Mesenchymal stem cell (in vitro differentiated cells and primary cell): Measurements from ENCODE around the gene PDK2.

Source experiments
- DNase-seq: peaks from one replicate; pipeline ENCODE4 v3.0.0-alpha.2; 2013
- H2AFZ ChIP-seq: one replicate; pipeline ENCODE4 v1.6.1; 2013; ENCODE audit warnings: low read depth, mild to moderate bottlenecking, control low read depth, inconsistent platforms, low read length, moderate library complexity
- H2AK5ac ChIP-seq: 2 replicates; pipeline ENCODE4 v1.6.1; 2013; ENCODE audit warnings: low read length, moderate library complexity, mild to moderate bottlenecking, inconsistent platforms; ENCODE audit not compliant: severe bottlenecking
- H2BK120ac ChIP-seq: one replicate; pipeline ENCODE4 v1.6.1; 2013; ENCODE audit warnings: low read depth, mild to moderate bottlenecking, inconsistent platforms, low read length, moderate library complexity
- H2BK12ac ChIP-seq, 2 experiments: one replicate each; pipeline ENCODE4 v1.6.1; 2013; ENCODE audit warnings: inconsistent platforms in 2 of 2, low read length in 2 of 2, mild to moderate bottlenecking in 2 of 2, moderate library complexity in 2 of 2, control low read depth in 1 of 2
- H2BK15ac ChIP-seq: one replicate; pipeline ENCODE4 v1.6.1; 2013; ENCODE audit warnings: mild to moderate bottlenecking, low read depth, inconsistent platforms; ENCODE audit not compliant: poor library complexity, severe bottlenecking
- H2BK5ac ChIP-seq: 2 replicates; pipeline ENCODE4 v1.6.1; 2013; ENCODE audit warnings: low read depth, mild to moderate bottlenecking, low read length, control low read depth, inconsistent platforms; ENCODE audit not compliant: poor library complexity, severe bottlenecking
- H3K14ac ChIP-seq, 2 experiments: one replicate each; pipeline ENCODE4 v1.6.1; 2013; ENCODE audit warnings: inconsistent platforms in 2 of 2, low read length in 2 of 2, control low read depth in 1 of 2, mild to moderate bottlenecking in 1 of 2, moderate library complexity in 1 of 2
- H3K18ac ChIP-seq, 2 experiments: one replicate each; pipeline ENCODE4 v1.6.1; 2013; ENCODE audit warnings: inconsistent platforms in 2 of 2, low read length in 2 of 2, control low read depth in 1 of 2, low read depth in 1 of 2, mild to moderate bottlenecking in 1 of 2
- H3K23ac ChIP-seq, 2 experiments: one replicate each; pipeline ENCODE4 v1.6.1; 2013; ENCODE audit warnings: inconsistent platforms in 2 of 2, low read length in 2 of 2, mild to moderate bottlenecking in 2 of 2, moderate library complexity in 2 of 2, control low read depth in 1 of 2
- H3K27ac ChIP-seq: 2 replicates; pipeline ENCODE4 v1.5.1; 2013; ENCODE audit warnings: mild to moderate bottlenecking, moderate library complexity, low read length, control low read depth, inconsistent platforms; ENCODE audit not compliant: poor library complexity, severe bottlenecking
- H3K27me3 ChIP-seq, 2 experiments: 2 replicates each; pipeline versions ENCODE4 v1.6.1 to v1.7.0; 2013; ENCODE audit warnings: low read length in 2 of 2, mild to moderate bottlenecking in 2 of 2, moderate library complexity in 2 of 2, control low read depth in 1 of 2, inconsistent platforms in 1 of 2; ENCODE audit not compliant: control insufficient read depth in 1 of 2, insufficient read depth in 1 of 2
- H3K36me3 ChIP-seq, 2 experiments: 2 replicates each; pipeline versions ENCODE4 v1.6.1 to v1.7.0; 2013; ENCODE audit warnings: low read length in 2 of 2, control low read depth in 1 of 2, inconsistent platforms in 1 of 2, low read depth in 1 of 2, mild to moderate bottlenecking in 1 of 2; ENCODE audit not compliant: insufficient read depth in 2 of 2, control insufficient read depth in 1 of 2
- H3K4ac ChIP-seq, 2 experiments: one replicate each; pipeline ENCODE4 v1.6.1; 2013; ENCODE audit warnings: inconsistent platforms in 2 of 2, low read length in 2 of 2, mild to moderate bottlenecking in 2 of 2, moderate library complexity in 2 of 2, control low read depth in 1 of 2, low read depth in 1 of 2
- H3K4me1 ChIP-seq: 2 replicates; pipeline ENCODE4 v1.6.1; 2013; ENCODE audit warnings: low read depth, low read length, control low read depth; ENCODE audit not compliant: control insufficient read depth, insufficient read depth
- H3K4me2 ChIP-seq: 2 replicates; pipeline ENCODE4 v1.6.1; 2013; ENCODE audit warnings: low read length, mild to moderate bottlenecking, inconsistent platforms; ENCODE audit not compliant: poor library complexity, severe bottlenecking
- H3K4me3 ChIP-seq, 2 experiments: 2 replicates each; pipeline versions ENCODE4 v1.5.1 to v1.7.0; 2013; ENCODE audit warnings: low read length in 2 of 2, mild to moderate bottlenecking in 2 of 2, control low read depth in 1 of 2, low read depth in 1 of 2; ENCODE audit not compliant: insufficient read depth in 1 of 2
- H3K79me1 ChIP-seq: replicated peaks from 2 replicates; pipeline ENCODE4 v1.6.1; 2013; ENCODE audit warnings: mild to moderate bottlenecking, control low read depth, low read length, inconsistent platforms; ENCODE audit not compliant: poor library complexity, severe bottlenecking
- H3K9ac ChIP-seq: 2 replicates; pipeline ENCODE4 v1.7.0; 2013; ENCODE audit warnings: mild to moderate bottlenecking, low read length, moderate library complexity
- H3K9me3 ChIP-seq: 2 replicates; pipeline ENCODE4 v1.7.0; 2013; ENCODE audit warnings: mild to moderate bottlenecking, low read length; ENCODE audit not compliant: control insufficient read depth
- H4K8ac ChIP-seq: one replicate; pipeline ENCODE4 v1.6.1; 2013; ENCODE audit warnings: inconsistent platforms, mild to moderate bottlenecking, low read length, moderate library complexity
- H4K91ac ChIP-seq: one replicate; pipeline ENCODE4 v1.6.1; 2013; ENCODE audit warnings: mild to moderate bottlenecking, low read length, inconsistent platforms
- WGBS: methylation state at CpG from one replicate; pipeline ENCODE4 v1.1.7; 2013; ENCODE audit warnings: mixed read lengths; 5-methylcytosine and 5-hydroxymethylcytosine counted together

PDK2 gene

GRCh38 chr17:50117202-50118051, 22.3 kb downstream of the PDK2 start:
- Histone ChIP-seq H3K9me3 (no peaks in the 10 kb centered on the region), H3K4me3 (peak overlapping the region; percentile 16 to 31)
- 10% methylated on average over 48 of the region's 64 CpGs for WGBS

DNA sequence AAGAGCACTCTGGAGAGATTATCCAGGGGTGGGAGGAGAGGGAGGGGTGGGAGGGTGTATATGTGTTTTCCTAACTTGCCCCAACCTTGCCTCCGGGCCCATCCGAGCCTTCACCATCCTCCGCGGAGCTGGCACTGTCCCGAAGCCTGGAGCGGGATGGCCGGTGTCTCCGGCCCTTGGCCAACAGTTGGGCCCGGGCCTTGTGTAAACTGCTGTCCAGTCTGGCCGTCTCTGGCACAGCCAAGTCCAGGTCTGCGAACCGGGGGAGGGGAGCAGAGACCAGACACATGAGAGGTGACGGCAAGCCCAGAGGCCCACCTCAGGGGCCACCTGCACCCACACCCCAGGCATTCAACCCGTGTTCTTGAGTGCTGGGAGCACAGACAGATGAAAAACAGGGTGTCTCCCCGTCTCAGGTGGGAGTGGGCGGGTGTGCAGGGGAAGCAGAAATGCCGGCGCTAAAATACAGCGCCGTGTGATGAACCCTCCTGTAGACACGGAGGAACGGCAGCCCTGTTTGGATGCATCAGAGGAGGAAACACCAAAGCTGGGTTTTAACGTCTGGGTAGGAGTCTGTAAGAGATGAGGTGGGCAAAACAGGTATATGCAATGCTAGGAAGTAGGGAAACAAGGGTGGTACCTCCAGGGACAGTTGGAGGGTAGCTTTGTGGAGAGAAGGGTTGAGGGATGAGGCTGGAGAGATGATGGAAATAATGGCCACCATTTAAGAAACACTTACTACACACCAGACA, 23.1 kb downstream of the PDK2 start:
- DNase-seq: no peak
- H3K36me3 ChIP-seq: peaks cover 0 to 67% of the 10 kb centered on the region in 2 experiments
- no peak overlapping the region for H3K23ac ChIP-seq
- H2BK12ac ChIP-seq: no peak overlapping the region
- H2BK120ac ChIP-seq: no peak overlapping the region
- peak overlapping the region; percentile 21 for H4K8ac ChIP-seq
- 94% methylated on average over 22 of the region's 23 CpGs for WGBS
- H3K9ac ChIP-seq: no peak overlapping the region
- H3K79me1 ChIP-seq: peaks cover 18% of the 10 kb centered on the region
- peaks cover 38% of the 10 kb centered on the region for H3K4me1 ChIP-seq
- H3K4me2 ChIP-seq: no peak overlapping the region
- no peak overlapping the region for H3K14ac ChIP-seq
- H3K4me3 ChIP-seq: no peak overlapping the region
- no peak overlapping the region for H2BK15ac ChIP-seq
- no peak overlapping the region for H3K18ac ChIP-seq
- no peak overlapping the region for H2AFZ ChIP-seq
- H2AK5ac ChIP-seq: no peak overlapping the region
- H4K91ac ChIP-seq: no peak overlapping the region
- H3K27ac ChIP-seq: no peak overlapping the region
- H3K27me3 ChIP-seq: peaks cover 0 to 36% of the 10 kb centered on the region in 2 experiments
- no peaks in the 10 kb centered on the region for H3K9me3 ChIP-seq
- H3K4ac ChIP-seq: no peak overlapping the region
- no peak overlapping the region for H2BK5ac ChIP-seq

More at GRCh38 chr17:50117202-50118051, 22.3 kb downstream of the PDK2 start:
- H3K23ac ChIP-seq: no peak overlapping the region
- H3K9ac ChIP-seq: peak overlapping the region; percentile 46
- H3K14ac ChIP-seq: no peak overlapping the region
- H2BK12ac ChIP-seq: no peak overlapping the region
- H2BK5ac ChIP-seq: no peak overlapping the region
- H3K4me2 ChIP-seq: peak overlapping the region; percentile 63
- peaks cover 0 to 35% of the 10 kb centered on the region in 2 experiments for H3K27me3 ChIP-seq
- H2AFZ ChIP-seq: peak overlapping the region; percentile 33
- H3K79me1 ChIP-seq: peaks cover 11% of the 10 kb centered on the region
- H3K18ac ChIP-seq: peak overlapping the region; percentile 41
- no peak overlapping the region for H2BK120ac ChIP-seq
- peak overlapping the region; percentile 40 for H4K91ac ChIP-seq
- H3K27ac ChIP-seq: no peak overlapping the region
- H3K36me3 ChIP-seq: peaks cover 0 to 71% of the 10 kb centered on the region in 2 experiments
- H2AK5ac ChIP-seq: peak overlapping the region; percentile 37
- peak overlapping the region; percentile 55 for H2BK15ac ChIP-seq
- peaks cover 34% of the 10 kb centered on the region for H3K4me1 ChIP-seq
- peak overlapping the region in 1 of 2 experiments; percentile 16 for H3K4ac ChIP-seq
- peak overlapping the region; percentile 65 for H4K8ac ChIP-seq
- DNase-seq: peak; percentile 74

GRCh38 chr17:50118828-50119218, 23.7 kb downstream of the PDK2 start:
- no peak overlapping the region for H2BK12ac ChIP-seq
- no peak overlapping the region for H3K9ac ChIP-seq
- DNase-seq: no peak
- no peak overlapping the region for H3K4ac ChIP-seq
- H3K79me1 ChIP-seq: peaks cover 18% of the 10 kb centered on the region
- no peak overlapping the region for H2AFZ ChIP-seq
- H4K91ac ChIP-seq: no peak overlapping the region
- no peak overlapping the region for H3K4me2 ChIP-seq
- H3K9me3 ChIP-seq: no peaks in the 10 kb centered on the region
- H3K18ac ChIP-seq: no peak overlapping the region
- no peak overlapping the region for H2BK120ac ChIP-seq
- WGBS: 86% methylated on average over 4 of the region's 4 CpGs
- H3K4me3 ChIP-seq: no peak overlapping the region
- no peak overlapping the region for H2AK5ac ChIP-seq
- peaks cover 40% of the 10 kb centered on the region for H3K4me1 ChIP-seq
- no peak overlapping the region for H2BK5ac ChIP-seq
- H2BK15ac ChIP-seq: no peak overlapping the region
- no peak overlapping the region for H3K23ac ChIP-seq
- peaks cover 0 to 61% of the 10 kb centered on the region in 2 experiments for H3K36me3 ChIP-seq
- no peak overlapping the region for H3K27ac ChIP-seq
- H3K14ac ChIP-seq: no peak overlapping the region
- H3K27me3 ChIP-seq: peaks cover 0 to 34% of the 10 kb centered on the region in 2 experiments
- no peak overlapping the region for H4K8ac ChIP-seq
